Heart right ventricle (tissue), 16 donors: ENCODE data around the gene RADIL. TPM values are rescaled to one million over a fixed set of nuclear protein-coding genes. Genes with fewer than 3 reads are reported as not detected.

Source experiments
- ATAC-seq, 8 donors: fragments of 200-7000 bp; cut with Tn5 transposase; one replicate each; pipeline ENCODE4 v1.9.1; 2020; ENCODE audit warnings: mild to moderate bottlenecking in 8 of 8, moderate library complexity in 8 of 8, moderate number of reproducible peaks in 1 of 8
- DNase-seq, 2 donors: peaks; one replicate each; pipeline ENCODE4 v3.0.0-alpha.2; 2020
- H3K27ac ChIP-seq, 10 donors: fragments of 200-600 bp; sonication (generic) in 2 of 10; one replicate each; pipeline versions ENCODE4 v1.5.0 to v1.8.0; 2020 to 2022; ENCODE audit warnings: mild to moderate bottlenecking in 3 of 10
- H3K27me3 ChIP-seq, 7 donors: fragments of 200-600 bp; one replicate each; pipeline ENCODE4 v1.8.0; 2021 to 2022; ENCODE audit warnings: mild to moderate bottlenecking in 2 of 7
- H3K36me3 ChIP-seq, 9 donors: fragments of 200-600 bp; sonication (generic) in 1 of 9; one replicate each; pipeline versions ENCODE4 v1.5.0 to v1.8.0; 2020 to 2022; ENCODE audit warnings: mild to moderate bottlenecking in 2 of 9
- H3K4me1 ChIP-seq, 9 donors: fragments of 200-600 bp; sonication (generic) in 1 of 9; one replicate each; pipeline versions ENCODE4 v1.5.0 to v1.8.0; 2020 to 2022; ENCODE audit warnings: mild to moderate bottlenecking in 4 of 9
- H3K4me3 ChIP-seq, 10 donors: fragments of 200-600 bp; sonication (generic) in 2 of 10; one replicate each; pipeline versions ENCODE4 v1.5.0 to v1.8.0; 2020 to 2022; ENCODE audit warnings: mild to moderate bottlenecking in 7 of 10, moderate library complexity in 2 of 10
- H3K9me3 ChIP-seq, 11 donors: fragments of 200-600 bp in 10 of 11; sonication (generic) in 2 of 11; one replicate each; pipeline versions ENCODE4 v1.5.0 to v1.8.0; 2013 to 2022; ENCODE audit warnings: mild to moderate bottlenecking in 2 of 11, control low read depth in 1 of 11, moderate library complexity in 1 of 11
- CTCF ChIP-seq, 9 donors: fragments of 200-600 bp; sonication (generic) in 2 of 9; IDR thresholded peaks; one replicate each; pipeline versions ENCODE4 v1.5.0 to v1.8.0; 2021 to 2022; ENCODE audit warnings: antibody characterized with exemption in 9 of 9, mild to moderate bottlenecking in 5 of 9, moderate library complexity in 1 of 9
- WGBS, 2 donors: extraction: QIAGEN DNeasy Blood & Tissue Kit; methylation state at CpG; one replicate each; pipeline ENCODE4 v1.1.7; 2013; ENCODE audit warnings: inconsistent platforms in 1 of 2; 5-methylcytosine and 5-hydroxymethylcytosine counted together
- intact Hi-C, 10 donors: fragments of 100-400 bp; cut with DNase I; formaldehyde crosslinking; loops; one replicate each; pipeline versions ENCODE4 v1.11.1 to v1.14.2; 2022
- polyA plus RNA-seq, 2 donors: library from polyadenylated mRNA; stranded (reverse); fragments of 200-250 nt; gene quantifications; one replicate each; pipeline ENCODE4 v1.2.3, GENCODE V29; 2013
- total RNA-seq, 10 donors: library from RNA; stranded (reverse); fragmentation: NEBNext Ultra II Directional in 3 of 10; extraction: Animal tissue kit (Norgen Biotek cat#: 25700) in 3 of 10; gene quantifications; one replicate each; pipeline versions ENCODE4 v1.2.1 to v1.2.4, GENCODE V29; 2021 to 2023
- donor health status: Arrhythmogenic right ventricular cardiomyopathy.
- donor health status: ischemic (EF 13 %, LVEDD 7.1; RV severe dilation, severe dysfunction).
- donor health status: healthy with polysubstance abuse.
- donor health status: DM: no; HTN: yes; CAD: no.
- donor health status: DM: no; HTN: no; CAD: no.
- donor health status: ischemic (EF 25% LVEDD 6.9; RV normal size, moderate dysfunction).
- donor health status: ischemic (EF 25% LVEDD 5.7; RV mildly dilated, moderate dysfunction).
- donor health status: healthy.
- donor health status: DM: yes; HTN: yes; CAD: no.
- donor health status: Ischemic cardiomyopathy.
- donor health status: ischemic (EF 35%, LVEDD 5.7; RV mildly dilated, moderate dysfunction).
- donor health status: nonischemic (EF 11% LVEDD 7.7; RV severe dilation, severe dysfunction).
- donor health status: DM: yes; HTN: yes; CAD: no.
- donor health status: PGD.
- donor health status: ischemic (EF 29% LVEDD 5.4; RV normal size, mild dysfunction).
- donor health status: nonischemic (EF 23%, LVEDD 6.1; RV moderate dilation, normal function).

The RADIL gene
- total and polyA plus RNA-seq, 12 donors: 1.2 to 6.6 (median 3.8) TPM

GRCh38 chr7:4769761-4770160 is 113.8 kb downstream of the RADIL start:
- TF ChIP-seq CTCF (IDR thresholded peaks at IDR 0.05): no peak
- Histone ChIP-seq H3K4me3 (no peak overlapping the region), H3K27me3 (no peaks in the 10 kb centered on the region), H3K27ac (peak overlapping the region in 1 of 10 donors; percentile 16), H3K4me1 (peaks cover 4 to 44% (median 22%) of the 10 kb centered on the region in 9 donors), H3K9me3 (no peaks in the 10 kb centered on the region), H3K36me3 (peaks cover 0 to 37% (median 9%) of the 10 kb centered on the region in 9 donors)
- ATAC-seq (no peak), DNase-seq (no peak)
- 19 to 25% methylated on average over 7 of the region's 7 CpGs for WGBS, 2 donors
- intact Hi-C loops: no loop called here

GRCh38 chr7:4768597-4769569 is 114.6 kb downstream of the RADIL start:
- peaks cover 0 to 46% (median 17%) of the 10 kb centered on the region in 9 donors for H3K36me3 ChIP-seq
- DNase-seq (no peak), ATAC-seq (no peak)
- H3K27ac ChIP-seq: no peak overlapping the region
- H3K27me3 ChIP-seq: no peaks in the 10 kb centered on the region
- no peak overlapping the region for H3K4me3 ChIP-seq
- H3K4me1 ChIP-seq: peaks cover 0 to 35% (median 13%) of the 10 kb centered on the region in 9 donors
- WGBS, 2 donors: 78 to 85% methylated on average over 27 of the region's 27 CpGs
- intact Hi-C loops: no loop called here
- no peak for TF ChIP-seq CTCF (IDR thresholded peaks at IDR 0.05)
- no peaks in the 10 kb centered on the region for H3K9me3 ChIP-seq

- 91 to 92% methylated on average over 37 of the region's 37 CpGs for WGBS, 2 donors
- ATAC-seq (no peak), DNase-seq (no peak)
- TF ChIP-seq CTCF (IDR thresholded peaks at IDR 0.05): no peak
- intact Hi-C loops: no loop called here
- Histone ChIP-seq H3K27ac (no peak overlapping the region), H3K4me1 (peaks cover 0 to 29% (median 13%) of the 10 kb centered on the region in 9 donors), H3K4me3 (no peak overlapping the region), H3K9me3 (no peaks in the 10 kb centered on the region), H3K36me3 (peaks cover 0 to 64% (median 37%) of the 10 kb centered on the region in 9 donors), H3K27me3 (no peaks in the 10 kb centered on the region)
Measured at GRCh38 chr7:4766666-4767519, 116.6 kb downstream of the RADIL start.
